Measurements from ENCODE around the gene WDR48.

The WDR48 gene

DNA sequence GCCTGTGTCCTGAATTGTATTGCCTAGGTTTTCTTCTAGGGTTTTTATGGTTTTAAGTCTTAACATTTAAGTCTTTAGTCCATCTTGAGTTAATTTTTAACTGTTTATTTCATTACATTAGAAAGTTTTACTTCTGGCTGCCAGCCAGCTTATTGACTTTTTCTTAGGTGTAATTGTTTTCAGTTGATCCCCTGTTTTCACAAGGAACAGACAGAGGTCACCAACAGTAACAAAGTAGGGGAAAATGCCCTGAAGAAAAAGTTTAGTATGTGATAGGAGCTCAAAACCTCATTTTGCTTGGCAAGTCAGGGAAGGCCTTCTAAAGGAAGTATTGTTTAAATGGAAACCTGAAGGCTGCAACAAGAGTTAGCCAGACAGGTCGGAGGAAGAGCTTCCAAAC lies 10.4 kb downstream of the WDR48 start:
- H3K4me3 ChIP-seq (ENCODE audit: low read depth, low read length), result no peak overlapping the region

GRCh38 chr3:39063143-39063542 lies 11.3 kb downstream of the WDR48 start:
- no peak overlapping the region for H3K4me3 ChIP-seq (ENCODE audit: low read depth, low read length)

DNA sequence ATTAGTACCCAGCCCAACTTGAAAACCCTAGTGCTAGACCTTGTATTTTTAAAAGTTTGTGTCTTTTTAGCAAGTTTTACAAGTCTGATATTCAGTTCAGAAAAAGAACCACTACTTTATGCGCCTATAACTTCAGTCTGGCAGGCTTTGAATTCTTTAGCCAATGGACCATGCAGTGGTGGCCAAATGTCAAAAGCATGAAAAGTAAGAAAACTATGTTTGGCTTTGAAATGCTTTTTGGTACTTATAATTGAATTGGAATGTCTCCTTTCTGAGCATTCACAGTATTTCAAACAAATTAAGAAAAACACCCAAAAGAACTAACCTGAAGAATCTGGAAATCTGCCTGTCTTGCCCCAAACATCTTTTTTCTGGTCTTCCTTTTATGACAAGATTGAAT lies 12.8 kb downstream of the WDR48 start:
- H3K4me3 ChIP-seq (ENCODE audit: low read depth, low read length), result no peak overlapping the region

- H3K4me3 ChIP-seq (ENCODE audit: low read depth, low read length), result no peak overlapping the region
These were observed 13.4 kb downstream of the WDR48 start for GRCh38 chr3:39065197-39065596.

DNA sequence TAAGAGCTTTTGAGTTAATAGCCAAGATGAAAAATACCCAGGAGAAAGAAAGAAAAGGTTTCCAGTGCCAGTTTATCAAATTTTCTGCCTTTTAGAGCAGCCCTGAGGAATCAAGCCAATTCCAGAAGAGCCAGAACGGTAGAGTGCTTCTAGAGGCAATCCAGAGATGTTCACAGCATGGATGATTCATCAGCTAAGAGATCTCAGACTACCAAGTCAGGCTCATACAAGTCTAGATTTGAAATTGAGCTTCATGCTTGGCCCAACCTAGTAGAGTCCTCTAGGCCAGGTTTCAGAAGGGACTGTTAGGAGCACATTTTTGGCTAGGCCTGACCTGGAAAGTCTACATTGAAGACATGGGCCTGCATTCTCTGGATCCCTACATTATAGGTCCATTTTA lies 15.5 kb downstream of the WDR48 start:
- no peak overlapping the region for H3K4me3 ChIP-seq (ENCODE audit: low read depth, low read length)

GRCh38 chr3:39068556-39068955 lies 16.7 kb downstream of the WDR48 start:
- no peak overlapping the region for H3K4me3 ChIP-seq (ENCODE audit: low read depth, low read length)

GRCh38 chr3:39075910-39076309 lies 24.1 kb downstream of the WDR48 start:
- no peak overlapping the region for H3K4me3 ChIP-seq (ENCODE audit: low read depth, low read length)

DNA sequence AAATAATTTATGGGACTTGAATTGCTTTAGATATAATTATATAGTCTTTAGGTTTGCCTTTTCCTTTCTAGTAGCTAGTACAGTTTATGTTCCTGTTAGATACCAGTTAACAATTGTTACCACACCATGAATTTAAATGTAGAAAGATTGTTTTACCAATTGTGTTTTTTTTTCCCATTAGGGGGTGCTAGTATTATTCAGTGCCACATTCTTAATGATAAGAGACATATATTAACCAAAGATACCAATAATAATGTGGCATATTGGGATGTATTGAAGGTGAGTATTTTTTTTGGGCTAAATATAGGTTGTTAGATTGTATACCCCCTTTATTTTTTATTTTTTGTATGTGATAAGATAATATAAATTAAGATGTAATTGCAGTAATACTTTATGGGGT lies 27.7 kb downstream of the WDR48 start:
- H3K4me3 ChIP-seq (ENCODE audit: low read depth, low read length), result no peak overlapping the region

DNA sequence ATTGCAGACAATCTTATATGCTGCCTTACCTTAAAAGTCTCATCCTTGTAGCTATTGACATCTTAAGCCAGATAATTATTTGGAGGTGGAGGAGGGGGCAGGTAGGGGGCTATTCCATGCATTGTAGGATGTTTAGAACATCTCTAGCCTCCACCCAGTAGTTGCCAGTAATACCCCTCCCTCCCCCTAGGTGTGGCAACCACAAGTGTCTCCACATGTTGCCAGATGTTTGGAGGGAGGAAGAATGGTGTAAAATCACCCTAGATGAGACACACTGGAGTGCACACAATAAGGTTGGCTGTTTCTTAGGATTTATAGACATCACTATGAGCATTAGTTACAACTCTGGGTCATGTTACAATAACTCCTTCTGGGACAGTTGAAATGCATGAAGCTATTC lies 28.2 kb downstream of the WDR48 start:
- no peak overlapping the region for H3K4me3 ChIP-seq (ENCODE audit: low read depth, low read length)

- no peak overlapping the region for H3K4me3 ChIP-seq (ENCODE audit: low read depth, low read length)
These were observed 31.0 kb downstream of the WDR48 start for GRCh38 chr3:39082666-39083313.

DNA sequence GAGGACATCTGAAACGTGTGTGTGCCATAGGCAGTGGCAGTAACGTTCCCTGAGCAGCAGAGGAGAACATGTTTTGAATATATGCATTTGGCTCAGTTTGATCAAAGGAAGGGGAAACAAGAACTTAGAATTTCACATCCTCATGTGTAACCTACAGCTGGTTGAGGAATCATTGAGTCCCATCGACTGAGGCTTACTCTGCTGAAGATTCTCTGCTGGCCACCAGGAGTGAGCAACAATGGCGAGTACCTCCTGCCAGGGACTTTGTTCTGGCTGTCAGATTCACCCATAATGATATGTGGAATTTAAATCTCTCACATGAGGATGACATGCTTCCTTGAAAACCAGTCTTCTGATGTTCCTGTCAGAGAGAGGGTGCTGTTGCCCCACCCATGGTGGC lies 34.3 kb downstream of the WDR48 start:
- H3K4me3 ChIP-seq (ENCODE audit: low read depth, low read length), result no peak overlapping the region

DNA sequence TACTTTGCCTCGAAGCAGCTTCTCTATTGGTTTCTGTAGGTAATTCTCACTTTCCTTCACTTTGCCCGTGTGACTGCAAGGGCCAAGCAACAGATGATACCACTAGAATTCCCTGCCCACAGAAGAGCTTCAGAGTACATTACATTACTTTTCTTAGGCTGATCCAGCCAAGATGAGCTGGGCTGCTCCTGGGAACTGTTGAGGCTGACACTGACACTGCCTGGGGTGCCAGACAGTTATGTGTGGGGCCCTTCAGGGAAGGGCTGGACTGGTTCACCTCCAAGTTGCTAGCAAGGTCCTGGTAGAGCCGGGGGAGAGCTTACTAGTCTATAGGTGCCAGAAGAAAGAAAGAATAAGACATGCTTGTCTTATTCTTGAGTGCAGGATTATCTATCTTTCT lies 36.6 kb downstream of the WDR48 start:
- H3K4me3 ChIP-seq (ENCODE audit: low read depth, low read length), result no peak overlapping the region

GRCh38 chr3:39088889-39089288 lies 37.1 kb downstream of the WDR48 start:
- H3K4me3 ChIP-seq (ENCODE audit: low read depth, low read length), result no peak overlapping the region

DNA sequence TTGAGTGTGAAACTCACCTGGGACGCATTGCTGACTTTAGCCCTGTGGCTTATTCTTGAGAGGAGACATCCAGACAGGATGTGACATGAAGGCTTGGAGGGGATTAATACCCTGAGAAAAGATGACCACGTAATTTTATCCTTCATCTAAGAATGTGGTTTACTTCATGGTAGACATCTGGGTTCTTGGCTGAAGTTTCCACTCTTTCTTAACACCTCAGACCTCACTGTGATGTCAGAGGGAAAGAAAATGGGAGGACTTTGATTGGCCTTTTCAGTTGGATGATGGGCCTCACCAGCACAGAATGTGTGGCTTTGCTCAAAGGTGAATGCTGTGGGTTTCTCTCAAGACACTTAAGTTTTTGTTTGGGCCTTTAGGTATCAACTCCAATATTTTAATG lies 39.1 kb downstream of the WDR48 start:
- H3K4me3 ChIP-seq (ENCODE audit: low read depth, low read length), result no peak overlapping the region

- no peak overlapping the region for H3K4me3 ChIP-seq (ENCODE audit: low read depth, low read length)
These were observed 43.2 kb downstream of the WDR48 start for GRCh38 chr3:39094851-39095677.

DNA sequence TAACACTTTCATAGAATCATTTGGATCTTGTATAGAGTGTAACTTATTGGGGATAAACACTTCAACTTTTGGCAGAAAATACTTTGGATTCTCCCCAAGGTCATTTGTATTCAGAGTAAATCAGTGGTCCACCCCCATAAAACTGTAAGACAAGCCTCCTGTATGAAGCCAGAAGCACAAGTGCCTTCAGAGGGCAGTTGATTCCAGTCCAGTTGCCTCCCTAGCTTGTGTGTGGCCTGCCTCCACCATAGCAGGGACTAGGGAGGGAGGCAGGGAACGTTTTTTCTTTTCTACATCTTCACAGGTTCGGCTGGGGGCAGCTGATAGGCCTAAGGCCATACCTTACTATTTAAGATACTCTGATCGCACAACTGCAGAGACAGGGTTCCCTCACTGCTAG lies 44.0 kb downstream of the WDR48 start:
- no peak overlapping the region for H3K4me3 ChIP-seq (ENCODE audit: low read depth, low read length)

- no peak overlapping the region for H3K4me3 ChIP-seq (ENCODE audit: low read depth, low read length)
These were observed 45.0 kb downstream of the WDR48 start for GRCh38 chr3:39096775-39097174.

GRCh38 chr3:39097716-39098472 lies 46.1 kb downstream of the WDR48 start:
- H3K4me3 ChIP-seq (ENCODE audit: low read depth, low read length), result no peak overlapping the region

DNA sequence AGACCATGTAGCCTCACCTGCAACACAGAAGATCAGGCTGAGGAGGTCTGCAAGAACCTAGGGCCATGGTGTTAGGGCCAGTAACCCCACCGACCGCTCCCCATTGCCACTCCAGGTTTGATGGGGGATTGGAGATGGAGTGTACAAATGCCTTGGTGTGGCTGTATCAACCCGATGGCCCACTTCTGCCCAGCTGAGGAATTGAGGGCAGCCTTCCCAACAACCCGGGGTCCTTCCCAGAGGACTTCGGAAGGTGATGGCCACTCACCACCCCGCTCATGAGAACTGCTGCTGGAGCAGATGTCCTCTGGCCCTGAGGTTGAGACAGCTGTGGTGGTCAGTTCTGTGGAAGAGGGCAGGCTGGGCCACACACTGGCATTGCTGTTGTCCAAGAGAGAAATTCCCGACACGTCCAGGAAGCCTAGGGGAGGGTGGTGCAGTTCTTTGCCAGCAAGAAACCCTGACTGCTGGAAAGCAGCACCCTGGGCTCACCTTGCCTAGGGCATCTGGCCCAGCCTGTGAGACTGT lies 46.7 kb downstream of the WDR48 start:
- H3K4me3 ChIP-seq (ENCODE audit: low read depth, low read length), result no peak overlapping the region

GRCh38 chr3:39099242-39099641 lies 47.4 kb downstream of the WDR48 start:
- no peak overlapping the region for H3K4me3 ChIP-seq (ENCODE audit: low read depth, low read length)

GRCh38 chr3:39099738-39100499 lies 48.1 kb downstream of the WDR48 start:
- H3K4me3 ChIP-seq (ENCODE audit: low read depth, low read length), result no peak overlapping the region
